ACHN (cell line): ENCODE data around the gene LAMTOR3.

Source experiments
- DNase-seq: peaks from one replicate; pipeline ENCODE4 v3.0.0-alpha.2; 2015
- in situ Hi-C: cut with HindIII; loops from 2 replicates; pipeline ENCODE4 v1.10.0; 2017; ENCODE audit warnings: low sequenced_read_pairs, low pct_ligation_motif_present, low pct_unique_long_range_greater_than_20kb

The LAMTOR3 gene

DNA sequence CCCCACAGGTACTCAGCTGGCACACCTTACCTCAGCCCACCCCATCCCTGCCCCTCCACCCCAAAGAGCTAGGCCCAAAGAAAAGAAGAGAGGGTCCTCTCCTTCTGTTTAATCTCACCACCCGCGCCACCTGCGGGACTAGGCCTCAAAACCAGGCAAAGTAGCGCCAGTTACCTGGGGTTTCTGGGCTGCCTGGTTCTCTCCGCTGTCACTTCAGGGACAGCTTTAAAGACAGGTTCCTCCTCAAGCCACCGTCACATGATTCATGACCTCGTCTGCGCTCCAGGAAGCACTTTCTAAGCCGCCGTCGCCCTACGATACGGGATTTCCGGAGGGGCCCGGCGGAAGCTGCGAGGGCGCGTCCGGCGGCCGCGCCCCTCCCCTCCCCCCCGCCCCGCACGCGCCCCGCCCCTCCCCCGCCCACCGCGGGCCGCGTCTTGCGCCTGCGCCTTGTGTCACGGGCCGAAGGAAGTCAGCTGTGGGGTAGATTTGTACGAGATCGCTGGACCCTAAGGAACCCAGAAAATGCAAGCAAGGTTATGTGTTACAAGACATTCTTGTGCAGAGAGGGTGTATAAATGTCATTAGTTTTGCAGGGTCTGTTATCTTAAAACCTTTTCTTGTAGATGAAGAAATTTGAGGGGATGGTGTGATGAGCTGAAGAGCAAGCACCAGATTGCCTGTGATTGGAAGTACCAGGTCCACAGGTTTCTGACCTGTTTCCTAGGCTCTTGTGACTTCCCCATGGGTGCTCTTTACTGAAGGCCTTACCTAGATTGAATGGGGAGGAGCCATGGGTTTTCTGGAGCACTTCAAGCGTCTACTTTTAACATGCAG, at the start of gene LAMTOR3:
Gene LAMTOR3 (minus strand): TSS at position 267 of the 837 bp plus-strand sequence. CDS start 464 bp downstream, outside the sequence.
- in situ Hi-C loops = no loop called here
- DNase-seq = peak; percentile 87

DNA sequence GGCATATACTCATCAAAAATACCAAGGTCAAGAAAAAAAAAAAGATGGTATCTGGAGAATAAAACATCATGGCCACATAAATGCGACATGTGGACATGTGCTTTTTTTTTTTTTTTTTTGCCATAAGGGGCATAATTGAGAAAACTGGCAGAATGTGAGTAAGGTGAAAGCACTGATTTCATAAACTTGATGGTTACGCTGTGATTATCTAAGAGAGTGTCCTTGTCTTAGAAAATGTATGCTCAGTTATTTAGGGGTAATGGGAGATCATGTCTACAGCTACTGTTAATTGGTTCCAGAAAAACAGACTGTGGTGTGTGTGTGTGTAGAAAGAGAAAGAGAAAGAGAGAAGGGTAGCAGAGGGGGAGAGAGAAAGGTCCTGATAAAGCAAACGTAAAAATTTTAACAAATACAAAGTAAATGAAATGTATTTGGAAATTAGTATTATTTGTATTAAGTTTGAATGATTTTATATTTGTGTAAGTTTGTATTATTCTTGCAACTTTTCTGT, 44.1 kb upstream of the LAMTOR3 start:
- in situ Hi-C loops = no loop called here
- no peak for DNase-seq

DNA sequence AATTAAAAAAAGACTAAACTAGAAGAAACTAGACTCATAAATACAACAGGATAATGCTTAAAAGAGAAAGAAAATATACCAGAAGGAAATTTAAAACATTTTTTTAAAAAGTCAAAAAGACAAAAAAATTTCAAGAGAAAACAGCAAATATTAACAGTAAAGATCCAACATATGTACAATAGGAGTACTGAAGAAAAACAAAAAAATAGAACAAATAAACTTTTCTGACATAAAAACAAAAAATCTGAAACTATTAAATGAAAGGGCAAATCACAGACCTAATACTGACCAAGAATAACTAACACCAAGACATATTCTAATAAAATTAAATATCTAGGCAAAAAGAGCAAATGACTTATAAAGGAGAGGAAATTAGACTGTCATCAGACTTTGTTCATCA, 40.7 kb upstream of the LAMTOR3 start:
- in situ Hi-C loops = no loop called here

DNA sequence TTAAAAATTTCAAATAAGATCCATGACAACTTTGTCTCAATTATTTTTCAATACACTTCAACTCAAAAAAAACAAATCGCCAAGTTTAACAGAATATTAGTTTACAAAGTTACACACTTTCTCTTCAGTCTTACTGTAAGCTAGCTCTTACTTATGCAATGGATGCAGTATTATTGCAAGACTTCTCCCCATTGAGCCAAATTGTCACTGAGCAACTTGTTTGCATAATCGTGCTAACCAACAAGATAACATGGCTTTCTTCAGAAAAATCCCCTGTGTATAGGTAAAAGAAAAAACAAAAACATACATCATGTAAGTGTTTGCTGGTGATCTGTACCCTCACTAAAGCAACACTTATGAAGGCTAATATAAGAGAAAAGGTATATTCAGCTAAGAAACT, 33.3 kb upstream of the LAMTOR3 start:
- in situ Hi-C loops = no loop called here
- no peak for DNase-seq

More for the DNA sequence above, 40.7 kb upstream of the LAMTOR3 start:
- peak; percentile 15 for DNase-seq

- in situ Hi-C loops = no loop called here
- no peak for DNase-seq
Measured at GRCh38 chr4:99921174-99921573, 26.9 kb upstream of the LAMTOR3 start.

DNA sequence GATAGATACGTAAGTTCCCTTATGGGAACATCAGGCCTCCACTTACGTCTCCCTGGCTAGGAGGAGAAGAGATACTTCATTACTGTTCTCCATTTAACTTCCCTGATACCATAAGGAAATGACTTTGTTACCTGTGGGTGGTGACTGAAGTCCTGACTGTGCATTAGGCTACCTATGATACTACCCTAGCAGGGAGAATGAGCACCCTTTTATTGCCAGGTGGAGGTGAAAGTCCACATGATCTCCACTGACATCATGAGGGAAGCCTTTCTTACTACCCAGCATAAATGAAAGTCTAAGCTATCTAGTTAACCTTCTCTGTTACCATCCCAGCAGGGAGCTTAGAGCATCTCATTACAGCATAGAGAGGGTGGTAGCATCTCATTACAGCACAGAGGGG, 24.4 kb upstream of the LAMTOR3 start:
- in situ Hi-C loops = no loop called here
- no peak for DNase-seq

DNA sequence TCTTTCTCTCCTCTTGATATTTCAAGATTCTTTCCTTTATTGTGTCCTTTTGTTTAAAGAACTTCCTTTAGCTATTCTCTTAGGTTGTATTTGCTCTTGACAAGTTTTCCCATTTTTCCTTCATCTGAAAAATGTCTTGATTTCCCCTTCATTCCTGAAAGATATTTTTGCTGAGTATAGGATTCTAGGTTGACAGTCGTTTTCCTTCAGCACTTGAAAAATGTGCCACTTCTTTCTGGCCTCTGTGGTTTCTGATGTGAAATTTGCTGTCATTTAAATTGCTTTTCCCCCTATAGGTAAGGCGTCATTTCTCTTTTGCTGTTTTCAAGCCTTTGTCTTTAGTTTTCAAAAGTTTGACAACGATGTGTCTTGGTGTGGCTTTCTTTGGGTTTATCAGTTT, 23.3 kb upstream of the LAMTOR3 start:
- in situ Hi-C loops = no loop called here

GRCh38 chr4:99915449-99915848, 21.2 kb upstream of the LAMTOR3 start:
- in situ Hi-C loops = no loop called here
- no peak for DNase-seq

More for the DNA sequence above, 23.3 kb upstream of the LAMTOR3 start:
- no peak for DNase-seq

GRCh38 chr4:99894998-99895397, 771 bp upstream of the LAMTOR3 start:
- in situ Hi-C loops = no loop called here
- DNase-seq = no peak

GRCh38 chr4:99893839-99894160, 427 bp downstream of the LAMTOR3 start:
- in situ Hi-C loops = no loop called here
- DNase-seq = peak; percentile 31

- no peak for DNase-seq
- in situ Hi-C loops = no loop called here
Measured at GRCh38 chr4:99893029-99893428, 1.2 kb downstream of the LAMTOR3 start.

GRCh38 chr4:99891351-99891750, 2.9 kb downstream of the LAMTOR3 start:
- in situ Hi-C loops = no loop called here

DNA sequence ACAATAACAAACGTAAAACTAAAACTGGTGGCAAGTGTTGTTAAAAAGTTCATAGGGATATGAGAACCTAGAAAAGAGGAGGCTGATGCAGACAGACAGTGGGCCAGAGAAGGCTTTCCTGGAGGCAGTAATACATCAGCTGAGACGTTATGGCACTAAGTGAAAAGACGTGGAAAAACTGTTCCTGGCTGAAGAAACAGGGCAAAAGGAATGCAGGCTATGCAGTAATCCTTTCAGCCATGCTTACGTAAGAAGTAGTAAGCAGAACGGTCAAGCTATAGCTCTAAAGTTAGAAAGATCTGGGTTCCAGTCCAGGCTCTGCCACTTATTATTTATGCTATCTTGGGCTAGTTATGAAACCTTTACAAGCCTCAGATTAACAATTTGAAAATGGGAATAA, 6.4 kb downstream of the LAMTOR3 start:
- in situ Hi-C loops = no loop called here

More at GRCh38 chr4:99891351-99891750, 2.9 kb downstream of the LAMTOR3 start:
- DNase-seq = no peak

DNA sequence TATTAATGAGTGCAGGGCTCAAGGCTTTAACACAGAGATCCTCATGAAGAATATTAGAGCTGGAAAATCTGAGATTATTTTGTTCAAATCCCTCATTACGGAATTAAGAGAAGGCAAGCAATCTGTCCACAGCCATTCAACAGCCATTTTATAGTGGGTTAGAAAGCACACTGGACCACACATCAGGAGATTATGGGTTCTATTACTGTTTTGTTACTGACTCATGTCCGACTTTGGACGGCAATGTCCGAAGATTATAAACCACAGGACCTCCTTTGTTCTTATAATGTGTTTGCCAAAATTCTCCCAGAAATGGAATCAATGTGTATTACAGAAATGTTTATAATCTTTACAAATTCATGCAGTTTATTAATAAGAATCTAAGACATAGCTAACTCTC, 8.1 kb downstream of the LAMTOR3 start:
- in situ Hi-C loops = no loop called here
- no peak for DNase-seq

More for the DNA sequence above, 6.4 kb downstream of the LAMTOR3 start:
- no peak for DNase-seq

GRCh38 chr4:99885687-99886086, 8.5 kb downstream of the LAMTOR3 start:
- in situ Hi-C loops = no loop called here
- DNase-seq = no peak

GRCh38 chr4:99885063-99885664, 9.1 kb downstream of the LAMTOR3 start:
- in situ Hi-C loops = no loop called here
- peak; percentile 53 for DNase-seq

GRCh38 chr4:99879458-99879857, 14.8 kb downstream of the LAMTOR3 start:
- in situ Hi-C loops = no loop called here
- DNase-seq = no peak

DNA sequence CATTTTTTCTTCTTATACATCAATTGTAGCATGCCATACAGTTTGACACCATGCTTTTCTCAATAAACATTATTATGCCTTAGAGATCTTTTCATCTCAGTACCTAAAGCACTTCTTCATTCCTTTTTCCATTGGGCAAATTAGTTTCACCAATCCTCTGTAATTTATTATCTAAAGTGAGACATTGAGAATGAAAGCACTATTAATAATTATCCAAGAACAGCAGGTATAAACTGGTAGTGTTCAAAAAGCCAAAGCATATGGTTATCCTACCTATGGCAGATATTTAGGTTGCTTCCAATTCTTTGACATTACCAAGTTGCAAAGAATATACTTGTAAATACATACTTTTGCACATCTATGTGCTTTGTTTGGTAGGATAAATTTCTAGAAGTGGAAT, 15.6 kb downstream of the LAMTOR3 start:
- in situ Hi-C loops = no loop called here

DNA sequence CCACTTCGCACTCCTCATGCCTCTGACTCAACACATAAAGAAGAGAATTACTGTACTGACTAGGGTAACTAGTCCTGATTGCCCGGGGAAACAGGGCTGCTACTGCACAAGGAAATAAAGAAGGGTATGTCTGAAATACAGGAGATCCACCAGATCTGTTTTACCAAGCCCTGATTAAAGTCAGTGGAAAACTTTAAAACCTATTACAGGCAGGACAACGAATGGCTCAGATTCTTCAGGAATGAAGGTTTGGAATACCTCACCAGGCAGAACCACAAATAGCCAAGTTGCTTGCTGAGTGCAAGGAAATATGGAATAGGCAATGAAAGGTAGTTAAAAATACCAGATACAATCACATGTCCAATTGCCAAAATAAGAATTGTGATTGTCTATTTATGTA, 17.3 kb downstream of the LAMTOR3 start:
- in situ Hi-C loops = no loop called here
- DNase-seq = no peak

More for the DNA sequence above, 15.6 kb downstream of the LAMTOR3 start:
- no peak for DNase-seq

DNA sequence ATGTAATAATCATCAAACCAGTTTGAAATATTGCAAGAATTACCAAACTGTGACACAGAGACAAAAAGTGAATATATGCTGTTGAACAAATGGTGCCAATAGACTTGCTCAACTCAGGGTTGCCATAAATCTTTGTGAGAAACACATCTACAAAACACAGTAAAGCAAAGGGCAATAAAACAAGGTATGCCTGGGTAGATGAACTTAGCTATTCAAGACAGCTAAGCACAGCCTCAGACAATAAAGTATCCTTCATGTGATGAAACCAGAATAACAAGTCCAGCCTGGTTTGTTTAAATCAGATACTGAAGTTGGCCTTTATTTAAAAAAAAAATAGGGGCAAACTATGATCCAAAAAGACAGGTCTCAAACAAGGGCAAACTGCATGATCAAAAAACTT, 19.2 kb downstream of the LAMTOR3 start:
- no peak for DNase-seq
- in situ Hi-C loops = no loop called here
